Activated B cell treated with CpG ODN at 0.5 μM for 24 hours (primary cell): Measurements from ENCODE around the gene EIF4E1B. TPM values are rescaled to one million over a fixed set of nuclear protein-coding genes. Genes with fewer than 3 reads are reported as not detected.
"Not testable (repeated sequence)": the region's sequence is repeated elsewhere in the genome, so short reads cannot be mapped to it uniquely, and the experiment has no call there.

Experiments
- ATAC-seq: fragments of 200-7000 bp; cut with Tn5 transposase; one replicate; pipeline ENCODE4 v1.10.0; 2021; ENCODE audit warnings: low read depth, mild to moderate bottlenecking, moderate library complexity
- CTCF ChIA-PET: fragments of 350-600 bp; sonication (Branson Sonifier 250); formaldehyde crosslinking; loops from one replicate; lab custom pipeline; 2021; ENCODE audit warnings: antibody characterized with exemption; lab: Charles Lee
- POLR2A ChIA-PET: fragments of 350-600 bp; sonication (Branson Sonifier 250); formaldehyde crosslinking; loops from one replicate; lab custom pipeline; 2021; ENCODE audit warnings: antibody characterized with exemption; lab: Charles Lee
- DNase-seq: peaks from one replicate; pipeline ENCODE4 v3.0.0; 2022
- H3K27ac Mint-ChIP-seq: one replicate; pipeline ENCODE4 v1.8.0; 2020; ENCODE audit warnings: mixed read lengths
- H3K27me3 Mint-ChIP-seq: one replicate; pipeline ENCODE4 v1.8.0; 2021; ENCODE audit warnings: mixed read lengths
- H3K36me3 Mint-ChIP-seq: one replicate; pipeline ENCODE4 v1.8.0; 2021; ENCODE audit warnings: low read depth, mixed read lengths
- H3K4me1 Mint-ChIP-seq: one replicate; pipeline ENCODE4 v1.8.0; 2021; ENCODE audit warnings: mixed read lengths
- H3K4me3 Mint-ChIP-seq: one replicate; pipeline ENCODE4 v1.8.0; 2020; ENCODE audit warnings: mild to moderate bottlenecking, mixed read lengths
- H3K9me3 Mint-ChIP-seq: one replicate; pipeline ENCODE4 v1.8.0; 2020; ENCODE audit warnings: mixed read lengths
- intact Hi-C: fragments of 100-400 bp; cut with micrococcal nuclease; formaldehyde crosslinking; loops from one replicate; pipeline ENCODE4 v1.15.1; 2024
- total RNA-seq: library from RNA; stranded (reverse); gene quantifications from 2 replicates; pipeline ENCODE4 v1.2.3, GENCODE V29; 2022
- TF ChIP-seq, protein P1 (sequence below): fragments of 200-600 bp; IDR thresholded peaks from one replicate; pipeline ENCODE4 v1.8.0; 2022; ENCODE audit warnings: antibody characterized with exemption, mild to moderate bottlenecking

EIF4E1B gene
- total RNA-seq, 1 donor from 2014 or later = not detected

- DNase-seq = no peak
- TF ChIP-seq, protein P1, sequence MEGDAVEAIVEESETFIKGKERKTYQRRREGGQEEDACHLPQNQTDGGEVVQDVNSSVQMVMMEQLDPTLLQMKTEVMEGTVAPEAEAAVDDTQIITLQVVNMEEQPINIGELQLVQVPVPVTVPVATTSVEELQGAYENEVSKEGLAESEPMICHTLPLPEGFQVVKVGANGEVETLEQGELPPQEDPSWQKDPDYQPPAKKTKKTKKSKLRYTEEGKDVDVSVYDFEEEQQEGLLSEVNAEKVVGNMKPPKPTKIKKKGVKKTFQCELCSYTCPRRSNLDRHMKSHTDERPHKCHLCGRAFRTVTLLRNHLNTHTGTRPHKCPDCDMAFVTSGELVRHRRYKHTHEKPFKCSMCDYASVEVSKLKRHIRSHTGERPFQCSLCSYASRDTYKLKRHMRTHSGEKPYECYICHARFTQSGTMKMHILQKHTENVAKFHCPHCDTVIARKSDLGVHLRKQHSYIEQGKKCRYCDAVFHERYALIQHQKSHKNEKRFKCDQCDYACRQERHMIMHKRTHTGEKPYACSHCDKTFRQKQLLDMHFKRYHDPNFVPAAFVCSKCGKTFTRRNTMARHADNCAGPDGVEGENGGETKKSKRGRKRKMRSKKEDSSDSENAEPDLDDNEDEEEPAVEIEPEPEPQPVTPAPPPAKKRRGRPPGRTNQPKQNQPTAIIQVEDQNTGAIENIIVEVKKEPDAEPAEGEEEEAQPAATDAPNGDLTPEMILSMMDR = no peak
- Mint-ChIP-seq H3K27me3 (peaks cover 10% of the 10 kb centered on the region), H3K27ac (no peak overlapping the region), H3K4me1 (peaks cover 7% of the 10 kb centered on the region), H3K36me3 (no peaks in the 10 kb centered on the region), H3K9me3 (no peaks in the 10 kb centered on the region), H3K4me3 (peak overlapping the region; percentile 11)
- ChIA-PET CTCF (no interaction called here), POLR2A (no interaction called here)
- no peak for ATAC-seq
- intact Hi-C loops = loop anchor here (2.0 kb wide), 2 partner anchors 23 to 181 kb away; partner anchors contain the start of gene CLTB
These were observed 32.8 kb upstream of the EIF4E1B start for GRCh38 chr5:176597417-176598389.

DNA sequence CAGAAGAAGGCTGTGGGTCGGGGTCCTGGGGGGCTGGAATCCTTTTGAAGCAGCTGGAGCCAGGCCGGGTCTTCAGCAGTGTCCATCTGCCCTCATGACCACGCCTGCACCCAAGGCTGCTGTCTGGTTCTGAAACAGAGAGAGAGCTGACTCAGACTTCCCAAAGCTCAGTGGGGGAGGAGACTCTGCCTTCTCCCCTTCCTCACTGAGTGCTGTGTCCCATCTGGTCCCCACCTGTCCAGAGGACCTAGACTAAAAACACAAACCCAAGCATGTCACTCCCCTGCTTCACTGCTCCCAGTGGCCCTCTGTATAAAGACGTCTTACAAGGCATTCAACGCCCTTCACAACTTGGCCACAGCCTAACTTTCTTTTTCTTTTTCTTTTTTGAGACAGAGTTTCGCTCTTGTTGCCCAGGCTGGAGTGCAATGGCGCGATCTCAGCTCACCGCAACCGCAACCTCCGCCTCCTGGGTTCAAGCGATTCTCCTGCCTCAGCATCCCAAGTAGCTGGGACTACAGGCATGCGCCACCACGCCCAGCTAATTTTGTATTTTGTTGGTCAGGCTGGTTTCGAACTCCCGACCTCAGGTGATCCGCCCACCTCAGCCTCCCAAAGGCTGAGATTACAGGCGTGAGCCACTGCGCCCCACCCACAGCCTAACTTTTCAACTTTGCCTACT lies 30.6 kb upstream of the EIF4E1B start:
- H3K4me3 Mint-ChIP-seq, H3K9me3 Mint-ChIP-seq, CTCF ChIA-PET, H3K4me1 Mint-ChIP-seq, DNase-seq, intact Hi-C loops, H3K27me3 Mint-ChIP-seq, ATAC-seq, H3K27ac Mint-ChIP-seq, POLR2A ChIA-PET, H3K36me3 Mint-ChIP-seq: not testable (repeated sequence)

DNA sequence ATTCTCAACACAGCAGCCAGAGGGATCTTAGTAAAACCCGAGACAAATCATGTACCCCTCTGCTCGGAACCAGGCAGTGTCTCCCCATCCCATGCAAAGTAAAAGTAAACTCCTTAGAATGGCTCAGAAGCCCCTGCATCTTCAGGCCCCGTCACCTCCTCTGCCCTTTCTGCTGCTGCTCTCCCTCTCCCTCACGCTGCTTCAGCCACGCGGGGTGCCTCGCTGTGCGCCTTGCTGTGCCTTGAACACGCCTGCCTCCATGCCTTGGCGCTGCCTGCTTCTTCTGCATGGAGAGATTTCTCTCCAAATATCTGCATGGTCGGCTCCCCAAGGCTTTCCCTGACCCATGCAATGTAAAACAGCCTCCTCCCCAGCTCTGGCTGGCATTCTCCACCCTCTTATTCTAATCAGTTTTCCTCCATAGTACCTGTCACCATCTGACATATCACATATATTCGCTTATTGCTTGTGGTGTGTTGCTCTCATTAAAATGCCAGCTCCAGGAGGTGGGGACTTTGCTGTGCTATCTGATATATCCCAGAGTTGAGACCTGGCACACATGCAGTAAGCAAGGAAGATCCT lies 28.5 kb upstream of the EIF4E1B start:
- H3K27ac Mint-ChIP-seq = no peak overlapping the region
- no peak overlapping the region for H3K4me3 Mint-ChIP-seq
- ATAC-seq = no peak
- POLR2A ChIA-PET = no interaction called here
- no peak for DNase-seq
- CTCF ChIA-PET = no interaction called here
- no peaks in the 10 kb centered on the region for H3K36me3 Mint-ChIP-seq
- TF ChIP-seq, protein P1 = no peak
- intact Hi-C loops = no loop called here
- H3K9me3 Mint-ChIP-seq = no peaks in the 10 kb centered on the region
- H3K27me3 Mint-ChIP-seq = peaks cover 2% of the 10 kb centered on the region
- no peaks in the 10 kb centered on the region for H3K4me1 Mint-ChIP-seq

DNA sequence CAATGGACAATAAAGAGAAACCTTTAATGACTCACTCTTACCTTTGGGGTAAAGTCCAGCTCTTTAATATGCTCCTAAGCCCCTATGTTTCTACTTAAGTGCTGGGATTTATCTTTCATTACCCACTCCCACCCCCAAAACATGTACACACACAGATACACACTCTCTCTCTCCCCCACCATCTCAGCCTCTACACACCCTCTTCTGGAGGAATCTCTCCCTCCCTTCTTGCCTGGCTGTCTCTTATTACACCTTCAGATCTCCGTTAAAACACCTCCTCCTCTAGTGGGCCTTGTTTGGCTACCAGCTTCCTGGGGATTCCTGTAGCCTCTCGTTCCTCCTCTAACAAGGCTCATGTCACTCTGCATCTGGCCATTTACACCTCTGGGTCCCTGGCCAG lies 27.4 kb upstream of the EIF4E1B start:
- Mint-ChIP-seq H3K9me3 (no peaks in the 10 kb centered on the region), H3K4me3 (no peak overlapping the region), H3K4me1 (no peaks in the 10 kb centered on the region), H3K27ac (no peak overlapping the region), H3K36me3 (no peaks in the 10 kb centered on the region), H3K27me3 (peaks cover 2% of the 10 kb centered on the region)
- intact Hi-C loops = no loop called here
- TF ChIP-seq, protein P1 = no peak
- DNase-seq (no peak), ATAC-seq (no peak)
- CTCF ChIA-PET = no interaction called here
- POLR2A ChIA-PET = no interaction called here

GRCh38 chr5:176606032-176606431 lies 24.4 kb upstream of the EIF4E1B start:
- CTCF ChIA-PET = no interaction called here
- no peaks in the 10 kb centered on the region for H3K27me3 Mint-ChIP-seq
- DNase-seq (no peak), ATAC-seq (no peak)
- POLR2A ChIA-PET = interaction anchor here (1.4 kb wide), 1 partner anchor 69 kb away, joined by 3 read pairs; the partner anchor contains the start of gene RNF44
- intact Hi-C loops = no loop called here
- H3K9me3 Mint-ChIP-seq = no peaks in the 10 kb centered on the region
- H3K4me1 Mint-ChIP-seq = peaks cover 10% of the 10 kb centered on the region
- TF ChIP-seq, protein P1 = no peak
- H3K27ac Mint-ChIP-seq = no peak overlapping the region
- no peaks in the 10 kb centered on the region for H3K36me3 Mint-ChIP-seq
- no peak overlapping the region for H3K4me3 Mint-ChIP-seq
